Jurkat, Clone E6-1 (cell line): ENCODE data around the gene ARHGEF26.

Experiments
- DNase-seq: peaks from one replicate; pipeline ENCODE4 v3.0.0-alpha.2; 2011; ENCODE audit warnings: low read depth, low spot score
- H3K4me3 ChIP-seq: 2 replicates; pipeline ENCODE4 v1.5.1; 2011; ENCODE audit warnings: mild to moderate bottlenecking, low read length, control low read depth, moderate library complexity

ARHGEF26 gene

DNA sequence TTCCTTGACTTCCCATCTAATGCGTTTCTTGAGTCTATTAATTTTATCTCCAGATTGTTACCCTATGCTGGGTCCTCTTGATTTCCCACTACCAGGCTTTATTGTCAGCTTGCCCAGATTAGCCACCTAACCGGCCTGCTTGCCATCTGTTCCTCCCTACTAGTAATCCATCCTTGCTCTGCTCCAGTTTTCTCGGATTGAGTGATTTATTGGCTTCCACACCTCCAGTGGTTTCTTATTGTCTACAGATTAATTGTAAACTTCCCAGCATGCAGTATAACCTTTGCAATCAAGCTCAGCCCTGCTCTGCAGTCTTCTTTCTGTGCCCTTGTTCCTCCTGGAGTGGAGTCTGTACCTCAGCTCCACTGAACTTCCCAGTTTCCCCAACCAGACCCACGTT, 63.4 kb downstream of the ARHGEF26 start:
- no peak for DNase-seq
- H3K4me3 ChIP-seq: no peak overlapping the region

DNA sequence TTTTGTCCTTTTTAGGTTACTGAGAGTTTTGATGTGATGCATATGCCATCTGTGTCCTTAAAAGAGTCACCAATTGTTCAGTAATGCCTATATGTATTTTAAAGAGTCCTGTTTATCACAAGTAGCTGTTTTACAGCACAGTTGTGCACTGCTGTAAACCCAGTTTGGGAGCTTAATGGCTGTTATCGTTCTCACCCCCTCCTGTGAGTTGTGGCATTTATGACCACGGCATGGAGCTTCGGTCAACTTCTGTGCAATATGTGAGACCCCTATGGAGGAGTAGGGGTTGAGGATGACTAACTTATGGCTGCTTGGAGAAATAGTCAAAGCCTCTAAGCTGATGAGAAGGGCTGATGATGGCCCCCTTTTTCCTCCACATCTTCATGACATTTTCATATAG, 67.2 kb downstream of the ARHGEF26 start:
- DNase-seq: peak; percentile 26
- peak overlapping the region; percentile 12; the same call in 1 of the 2 replicates for H3K4me3 ChIP-seq

DNA sequence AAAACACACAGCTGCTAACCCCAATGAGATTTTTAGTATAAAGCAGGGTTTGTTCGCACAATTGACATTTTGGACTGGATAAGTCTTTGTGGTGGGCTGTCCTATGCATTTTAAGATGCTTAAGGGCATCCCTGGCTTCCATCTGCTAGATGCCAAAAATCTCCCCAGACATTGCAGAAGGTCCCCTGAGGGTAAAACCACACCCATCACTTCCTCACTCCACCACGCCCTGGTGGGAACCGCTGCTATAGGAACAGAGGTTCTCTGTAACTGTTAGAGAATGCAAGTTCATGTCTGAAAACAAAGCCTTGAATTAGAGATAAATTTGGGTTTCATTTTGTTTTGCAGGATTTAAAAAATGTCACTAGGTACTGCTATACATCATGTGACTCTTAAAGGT, 67.7 kb downstream of the ARHGEF26 start:
- peak overlapping the region; percentile 12; the same call in 1 of the 2 replicates for H3K4me3 ChIP-seq
- peak; percentile 57 for DNase-seq

DNA sequence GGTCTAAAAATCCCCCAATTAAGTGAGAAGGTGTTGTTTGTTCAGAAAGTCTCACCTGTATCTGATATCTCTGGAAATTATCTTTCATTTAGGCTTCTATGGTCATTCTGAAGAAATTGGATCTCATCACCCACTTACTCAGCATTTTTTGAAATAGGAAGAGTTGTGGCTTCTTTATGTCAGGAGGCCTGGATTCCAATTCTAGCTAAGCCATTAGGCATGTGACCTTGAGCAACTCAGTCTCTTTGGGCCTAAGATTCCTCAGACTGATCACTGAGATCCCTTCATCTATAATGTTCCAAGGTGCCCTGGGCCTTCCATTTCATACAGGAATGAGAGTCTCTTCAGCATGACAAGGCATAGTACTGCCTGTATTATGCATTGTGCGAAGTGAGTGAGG, 70.3 kb downstream of the ARHGEF26 start:
- H3K4me3 ChIP-seq: no peak overlapping the region
- no peak for DNase-seq

DNA sequence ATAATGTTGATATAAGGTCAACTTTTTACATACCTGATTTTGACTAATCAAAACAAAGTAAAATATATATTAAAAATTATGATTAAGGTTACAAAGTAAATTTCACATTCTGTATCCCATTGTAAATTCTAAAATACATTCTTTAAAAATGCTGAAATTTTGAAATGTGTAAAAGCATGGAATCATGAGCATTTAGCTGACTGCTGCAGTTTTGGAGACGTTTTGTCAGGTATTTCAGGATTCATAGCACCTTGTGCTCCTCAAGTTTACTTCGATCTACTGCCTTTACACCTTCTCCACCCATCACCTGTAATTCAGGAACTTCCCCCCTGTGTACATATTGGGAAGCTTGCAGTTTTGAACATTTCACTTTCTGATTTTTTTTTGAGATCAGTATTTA, 71.0 kb downstream of the ARHGEF26 start:
- no peak overlapping the region for H3K4me3 ChIP-seq
- no peak for DNase-seq

DNA sequence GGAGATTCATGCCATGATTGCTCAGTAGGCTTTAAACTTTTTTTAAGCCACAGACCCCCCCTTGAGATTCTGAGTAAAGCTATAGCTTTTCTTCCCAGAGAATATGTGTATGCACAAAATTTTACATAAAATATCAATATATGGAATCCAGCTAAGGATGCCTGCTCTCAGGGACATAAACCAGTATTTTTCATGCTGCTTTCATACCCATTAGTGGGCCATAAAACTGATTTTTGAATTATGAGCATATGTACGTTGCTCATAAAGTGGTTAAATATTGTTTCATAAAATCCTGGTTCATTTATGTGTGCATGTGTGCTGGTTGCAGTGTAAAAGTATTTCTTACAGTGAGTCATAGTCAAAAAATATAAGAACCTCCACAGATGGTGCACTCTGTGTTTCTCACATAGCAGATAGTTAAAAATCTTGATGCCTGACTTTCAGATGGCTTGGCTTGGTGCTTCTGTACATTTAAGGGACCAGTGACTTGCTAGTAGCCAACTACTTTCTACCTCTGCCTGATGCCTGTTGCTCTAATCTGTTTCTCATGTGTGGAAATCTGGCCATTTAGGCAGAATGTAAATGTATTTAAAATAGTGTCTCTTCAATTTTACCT, 71.9 kb downstream of the ARHGEF26 start:
- H3K4me3 ChIP-seq: no peak overlapping the region
- DNase-seq: no peak

DNA sequence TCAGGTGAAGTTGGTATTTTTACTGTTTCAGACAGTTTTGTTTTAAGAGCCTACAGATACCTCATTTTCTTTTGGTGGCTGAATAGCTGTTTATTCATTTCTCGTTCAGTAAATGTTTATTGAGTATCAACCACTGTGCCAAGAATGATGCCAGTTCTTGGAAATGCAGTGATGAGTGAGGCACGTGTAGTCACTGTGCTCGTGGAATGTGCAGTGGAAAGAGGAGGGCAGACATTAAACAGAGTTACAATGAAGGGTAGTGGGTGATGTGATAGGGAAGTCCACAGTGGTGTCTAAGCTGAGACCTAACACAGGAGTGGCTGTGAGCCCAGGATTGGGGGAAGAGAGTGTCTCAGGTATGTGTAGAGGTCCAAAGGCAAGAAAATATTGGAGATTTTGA, 73.7 kb downstream of the ARHGEF26 start:
- no peak overlapping the region for H3K4me3 ChIP-seq
- no peak for DNase-seq

DNA sequence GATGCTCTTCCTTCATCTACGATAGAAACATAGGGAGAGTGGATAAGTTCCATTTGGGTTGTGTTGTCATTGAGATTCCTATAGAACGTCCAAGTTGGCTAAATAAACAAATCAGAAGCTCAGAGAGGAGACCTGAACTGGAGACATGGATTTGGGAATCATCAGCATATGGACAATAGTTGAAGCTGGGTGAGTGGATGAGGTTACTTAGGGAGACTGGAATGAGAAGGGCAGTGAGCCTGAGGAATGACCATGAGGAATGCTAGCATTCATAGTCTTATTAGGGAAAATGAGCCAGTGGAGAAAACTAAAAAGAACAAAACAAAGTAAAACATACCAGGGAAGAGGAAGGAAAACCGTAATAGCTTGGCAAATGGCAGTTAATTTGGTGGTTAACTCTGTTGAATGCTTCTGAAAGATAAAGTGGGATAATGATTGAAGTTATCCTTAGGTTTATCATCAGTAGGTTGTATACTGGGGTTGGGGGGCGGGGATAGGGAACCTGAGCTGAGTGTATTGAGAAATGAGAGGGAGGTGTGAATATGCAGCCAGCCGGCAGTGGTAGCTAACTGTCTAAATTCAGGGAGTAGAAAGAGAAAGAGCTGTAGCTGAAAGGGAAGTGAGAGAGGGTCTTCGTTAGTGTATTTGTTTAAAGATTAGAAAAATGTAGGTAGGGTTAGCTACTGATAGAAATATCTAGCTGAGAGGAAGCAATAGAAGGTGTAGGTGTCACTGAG, 74.6 kb downstream of the ARHGEF26 start:
- DNase-seq: no peak
- no peak overlapping the region for H3K4me3 ChIP-seq

DNA sequence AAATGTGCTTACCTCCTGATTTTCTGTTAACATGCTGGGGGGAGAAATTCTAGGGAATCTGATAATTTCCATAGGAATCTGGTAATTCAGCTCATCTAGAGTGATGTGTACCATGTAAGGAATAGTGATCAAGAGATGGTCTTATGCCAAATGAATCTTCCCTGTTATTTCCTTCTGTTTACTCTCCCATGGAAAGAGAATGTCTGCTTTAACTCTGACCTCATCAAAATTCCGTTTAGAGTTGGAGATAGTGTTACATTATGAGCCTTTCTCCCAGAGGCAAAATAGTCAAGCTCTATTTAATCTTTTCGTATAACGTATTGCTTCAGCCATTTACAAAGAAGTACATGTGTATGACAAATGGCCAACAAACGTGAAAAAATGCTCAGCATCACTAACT, 76.6 kb downstream of the ARHGEF26 start:
- no peak for DNase-seq
- no peak overlapping the region for H3K4me3 ChIP-seq

DNA sequence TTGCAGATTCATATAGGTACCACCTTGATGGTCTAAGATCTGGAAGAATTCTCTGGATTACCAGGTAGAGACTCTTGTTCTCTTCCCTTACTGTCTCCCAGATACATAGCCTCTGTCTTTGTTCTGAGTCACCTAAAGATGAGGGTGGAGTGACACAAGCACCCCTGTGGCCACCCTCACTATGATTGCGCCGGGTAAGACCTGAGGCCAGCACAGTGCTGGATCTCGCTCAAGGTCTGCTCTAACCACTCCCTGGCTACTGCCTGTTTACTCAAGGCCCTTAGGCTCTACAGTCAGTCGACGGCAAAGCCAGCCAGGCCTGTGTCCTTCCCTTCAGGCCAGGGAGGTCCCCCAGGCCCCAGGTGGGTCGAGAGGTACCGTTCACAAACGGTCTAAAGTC, 88.3 kb downstream of the ARHGEF26 start:
- H3K4me3 ChIP-seq: no peak overlapping the region
- no peak for DNase-seq

DNA sequence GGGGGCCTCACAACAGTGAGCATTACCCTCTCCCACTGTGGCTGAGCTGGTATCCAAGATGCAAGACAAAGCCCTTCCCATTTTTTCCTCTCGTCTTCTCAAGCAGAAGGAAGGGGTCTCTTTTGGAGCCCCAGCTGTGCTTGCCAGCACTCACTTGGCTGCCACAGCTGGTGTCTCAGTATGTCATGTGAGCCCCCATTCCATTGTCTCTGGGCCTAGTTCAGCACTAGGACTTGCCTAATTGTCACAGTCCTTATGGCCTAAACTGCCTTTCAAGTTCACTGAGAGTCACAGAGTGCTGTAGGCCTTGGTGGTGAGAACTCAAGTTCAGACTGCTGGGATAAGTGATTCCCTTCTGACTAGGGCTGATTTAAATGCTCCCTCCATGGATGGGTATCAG, 89.8 kb downstream of the ARHGEF26 start:
- DNase-seq: no peak

DNA sequence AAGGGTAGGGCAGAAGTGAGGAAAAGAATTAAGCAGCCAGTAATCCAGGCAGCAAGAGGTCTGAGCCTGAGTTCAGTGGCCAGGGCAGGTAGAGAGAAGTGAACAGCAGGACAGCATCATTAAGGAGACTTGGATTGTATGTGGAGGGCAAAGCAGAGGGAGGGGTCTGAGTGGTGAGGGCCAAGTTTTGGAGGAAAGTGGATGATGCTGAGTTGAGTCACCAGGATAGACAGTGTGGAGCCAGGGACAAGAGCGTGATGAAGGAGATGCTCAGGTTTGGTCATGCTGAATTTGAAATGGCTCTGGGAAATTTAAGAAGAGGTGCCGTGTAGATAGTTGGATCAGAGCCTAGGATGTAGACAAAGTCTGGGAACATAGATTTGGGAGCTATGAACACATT, 93.1 kb downstream of the ARHGEF26 start:
- no peak for DNase-seq

More for the DNA sequence above, 89.8 kb downstream of the ARHGEF26 start:
- no peak overlapping the region for H3K4me3 ChIP-seq

DNA sequence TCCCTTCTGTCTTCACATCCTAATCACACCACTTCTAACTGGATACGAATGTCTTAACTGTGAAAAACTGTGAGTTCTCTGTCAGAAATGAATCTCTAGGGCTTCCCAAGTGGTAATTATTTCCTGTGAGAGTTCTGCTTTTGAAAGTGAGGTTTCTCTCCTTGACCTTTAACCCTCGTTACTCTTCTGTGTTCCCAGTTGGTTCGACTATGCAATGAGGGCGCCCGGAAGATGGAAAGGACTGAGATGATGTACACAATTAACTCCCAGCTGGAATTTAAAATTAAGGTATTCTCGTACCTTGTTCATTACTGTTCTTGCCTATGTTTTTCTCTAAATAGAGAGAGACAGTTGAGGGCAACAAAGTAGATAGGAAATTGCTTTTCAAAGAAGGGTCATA, 96.5 kb downstream of the ARHGEF26 start:
- H3K4me3 ChIP-seq: no peak overlapping the region
- no peak for DNase-seq

More for the DNA sequence above, 93.1 kb downstream of the ARHGEF26 start:
- no peak overlapping the region for H3K4me3 ChIP-seq

DNA sequence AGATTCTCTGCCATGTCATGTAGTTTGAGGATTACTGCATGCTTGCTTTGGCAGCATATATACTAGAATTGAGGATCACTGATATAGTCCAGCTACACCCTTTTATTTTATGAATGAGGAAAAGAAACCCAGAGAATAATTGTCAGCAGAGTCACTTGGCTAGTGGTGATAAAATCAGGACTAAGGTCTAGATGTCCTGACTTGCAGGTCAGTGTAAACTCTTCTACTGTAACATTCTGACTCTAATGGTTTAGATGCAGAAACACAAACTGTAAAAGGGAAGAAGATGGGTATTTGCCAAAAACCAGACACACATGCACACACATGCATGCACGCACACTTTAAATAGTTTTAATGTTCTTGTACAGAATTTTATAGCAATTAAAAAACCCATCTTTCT, 97.5 kb downstream of the ARHGEF26 start:
- no peak for DNase-seq
- H3K4me3 ChIP-seq: no peak overlapping the region

DNA sequence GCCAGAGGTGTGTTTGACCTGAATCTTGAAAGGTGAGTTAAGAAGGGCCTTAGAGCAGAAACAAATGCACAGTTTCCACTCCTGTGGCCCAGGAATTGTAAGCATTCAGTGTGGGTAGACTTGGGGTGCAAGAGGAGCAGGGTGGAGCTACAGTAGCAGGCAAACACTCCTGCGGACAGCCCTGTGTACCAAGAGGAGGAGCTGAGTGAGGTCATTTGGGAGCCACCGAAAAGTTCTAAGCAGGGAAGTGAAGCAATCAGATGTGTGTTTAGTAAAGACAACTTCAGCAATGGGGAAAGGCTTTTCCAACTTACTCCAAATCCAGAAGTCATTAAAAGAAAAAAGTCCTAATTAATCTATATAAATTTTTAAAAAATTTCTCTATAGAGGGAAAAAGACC, 99.3 kb downstream of the ARHGEF26 start:
- no peak for DNase-seq
- H3K4me3 ChIP-seq: no peak overlapping the region

DNA sequence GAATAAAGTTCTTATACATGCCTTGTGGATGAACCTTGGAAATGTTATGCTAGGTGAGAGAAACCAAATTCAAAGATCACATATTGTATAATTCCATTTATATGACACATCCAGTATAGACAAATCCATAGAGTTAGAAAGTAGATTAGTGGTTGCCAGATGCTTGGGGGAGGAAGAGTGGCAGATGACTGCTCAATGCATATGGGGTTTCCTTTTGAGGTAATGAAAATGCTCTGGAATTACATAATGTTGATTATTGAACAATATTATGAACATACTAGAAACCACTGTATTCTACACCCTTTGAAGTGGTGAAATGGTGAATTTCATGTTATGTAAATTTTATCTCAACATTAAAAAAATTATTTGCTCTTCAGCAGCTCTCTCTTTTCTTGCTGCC, 102.3 kb downstream of the ARHGEF26 start:
- H3K4me3 ChIP-seq: no peak overlapping the region
- peak; percentile 12 for DNase-seq

DNA sequence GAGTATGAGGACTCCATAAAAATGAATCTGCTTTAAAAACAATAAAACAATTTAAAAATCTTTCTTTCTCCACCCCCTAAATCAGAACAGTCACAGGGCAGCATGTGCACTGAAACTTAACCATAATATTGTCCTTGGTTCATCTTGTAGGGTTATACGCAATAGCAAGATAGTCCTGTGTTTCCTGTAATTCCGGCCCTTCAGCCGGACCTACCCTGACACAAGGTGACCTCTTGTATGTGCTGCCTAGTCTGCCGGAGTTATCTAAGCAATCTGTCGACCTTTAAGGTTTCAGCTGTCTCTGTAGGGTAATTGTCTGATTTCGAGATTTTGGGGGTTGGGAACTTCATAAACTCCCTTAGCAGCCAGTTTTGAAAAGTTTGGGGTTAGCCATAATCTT, 103.2 kb downstream of the ARHGEF26 start:
- DNase-seq: no peak
- no peak overlapping the region for H3K4me3 ChIP-seq

DNA sequence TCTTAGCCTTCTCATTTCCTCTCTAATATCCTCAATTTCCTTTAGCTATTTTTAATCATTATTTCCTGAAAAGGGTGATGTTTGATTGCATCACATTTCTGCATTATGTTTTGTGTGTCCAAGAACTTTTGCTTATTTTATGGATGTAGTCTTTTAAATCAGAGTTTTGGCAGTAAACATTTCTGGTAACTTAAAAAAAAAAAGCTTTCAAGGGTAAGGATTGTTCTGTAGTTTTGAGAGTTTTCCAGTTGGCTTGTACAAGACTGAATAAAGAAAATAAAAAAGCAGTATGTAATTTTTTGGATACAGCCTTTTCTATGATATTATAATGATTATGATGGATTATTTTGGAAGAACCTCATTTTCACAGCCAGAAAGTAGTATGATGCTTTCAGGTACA, 103.7 kb downstream of the ARHGEF26 start:
- no peak for DNase-seq
- no peak overlapping the region for H3K4me3 ChIP-seq

DNA sequence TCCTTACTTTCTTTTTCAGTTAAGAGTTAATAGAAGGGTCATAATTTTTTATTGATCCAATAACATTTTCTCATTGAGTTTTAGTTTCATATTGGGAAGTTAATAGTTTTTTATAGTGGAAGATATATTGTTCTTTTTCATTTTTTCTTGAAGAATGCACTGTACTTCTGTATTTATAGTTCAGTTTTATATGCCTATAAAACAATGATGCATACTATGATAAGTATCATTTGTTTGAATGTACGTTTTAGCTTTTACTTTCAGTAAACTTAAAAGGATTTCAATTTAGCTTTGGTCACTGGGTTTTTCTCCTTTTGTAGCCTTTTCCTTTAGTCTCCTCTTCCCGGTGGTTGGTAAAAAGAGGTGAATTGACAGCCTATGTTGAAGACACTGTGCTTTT, 104.3 kb downstream of the ARHGEF26 start:
- no peak overlapping the region for H3K4me3 ChIP-seq
- no peak for DNase-seq

DNA sequence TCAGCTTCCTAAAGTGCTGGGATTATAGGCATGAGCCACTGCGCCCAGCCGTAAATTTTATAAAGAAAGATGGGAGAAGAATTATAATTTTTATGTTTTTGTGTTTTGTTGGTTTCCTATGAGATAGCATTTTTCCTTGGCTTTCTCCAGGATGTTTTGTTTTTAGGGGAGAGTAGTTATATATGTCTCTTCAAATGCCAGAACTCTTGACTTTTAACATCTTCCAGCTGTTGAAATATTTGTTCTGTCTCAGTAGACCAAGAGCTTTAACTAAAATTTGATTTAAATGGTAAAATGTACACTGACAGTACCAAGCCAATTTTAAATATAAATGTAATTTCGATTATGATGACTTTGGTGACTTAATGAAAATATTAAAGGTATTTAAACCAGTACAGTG, 106.3 kb downstream of the ARHGEF26 start:
- DNase-seq: no peak
- no peak overlapping the region for H3K4me3 ChIP-seq
